ENCODE measurements around the gene HECTD2.

Gene HECTD2

GRCh38 chr10:91464500-91464899, 54.4 kb downstream of the HECTD2 start:
- peaks cover 44% of the 10 kb centered on the region for H3K9me3 Mint-ChIP-seq
- no peaks in the 10 kb centered on the region for H3K27me3 Mint-ChIP-seq (ENCODE audit: low read depth, poor library complexity)
- no peak overlapping the region for H3K4me3 Mint-ChIP-seq
- TF ChIP-seq, protein P1, sequence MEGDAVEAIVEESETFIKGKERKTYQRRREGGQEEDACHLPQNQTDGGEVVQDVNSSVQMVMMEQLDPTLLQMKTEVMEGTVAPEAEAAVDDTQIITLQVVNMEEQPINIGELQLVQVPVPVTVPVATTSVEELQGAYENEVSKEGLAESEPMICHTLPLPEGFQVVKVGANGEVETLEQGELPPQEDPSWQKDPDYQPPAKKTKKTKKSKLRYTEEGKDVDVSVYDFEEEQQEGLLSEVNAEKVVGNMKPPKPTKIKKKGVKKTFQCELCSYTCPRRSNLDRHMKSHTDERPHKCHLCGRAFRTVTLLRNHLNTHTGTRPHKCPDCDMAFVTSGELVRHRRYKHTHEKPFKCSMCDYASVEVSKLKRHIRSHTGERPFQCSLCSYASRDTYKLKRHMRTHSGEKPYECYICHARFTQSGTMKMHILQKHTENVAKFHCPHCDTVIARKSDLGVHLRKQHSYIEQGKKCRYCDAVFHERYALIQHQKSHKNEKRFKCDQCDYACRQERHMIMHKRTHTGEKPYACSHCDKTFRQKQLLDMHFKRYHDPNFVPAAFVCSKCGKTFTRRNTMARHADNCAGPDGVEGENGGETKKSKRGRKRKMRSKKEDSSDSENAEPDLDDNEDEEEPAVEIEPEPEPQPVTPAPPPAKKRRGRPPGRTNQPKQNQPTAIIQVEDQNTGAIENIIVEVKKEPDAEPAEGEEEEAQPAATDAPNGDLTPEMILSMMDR (IDR thresholded peaks at IDR 0.05) = no peak
- no peak for DNase-seq
- H3K36me3 Mint-ChIP-seq (ENCODE audit: low read depth) = peaks cover 92% of the 10 kb centered on the region
- H3K27ac Mint-ChIP-seq = no peak overlapping the region
- no peaks in the 10 kb centered on the region for H3K4me1 Mint-ChIP-seq

GRCh38 chr10:91465261-91465660, 55.1 kb downstream of the HECTD2 start:
- no peaks in the 10 kb centered on the region for H3K27me3 Mint-ChIP-seq (ENCODE audit: low read depth, poor library complexity)
- no peak overlapping the region for H3K4me3 Mint-ChIP-seq
- H3K4me1 Mint-ChIP-seq = no peaks in the 10 kb centered on the region
- H3K9me3 Mint-ChIP-seq = peaks cover 52% of the 10 kb centered on the region
- H3K27ac Mint-ChIP-seq = no peak overlapping the region
- TF ChIP-seq, protein P1 (IDR thresholded peaks at IDR 0.05) = no peak
- peaks cover 95% of the 10 kb centered on the region for H3K36me3 Mint-ChIP-seq (ENCODE audit: low read depth)
- DNase-seq = no peak

DNA sequence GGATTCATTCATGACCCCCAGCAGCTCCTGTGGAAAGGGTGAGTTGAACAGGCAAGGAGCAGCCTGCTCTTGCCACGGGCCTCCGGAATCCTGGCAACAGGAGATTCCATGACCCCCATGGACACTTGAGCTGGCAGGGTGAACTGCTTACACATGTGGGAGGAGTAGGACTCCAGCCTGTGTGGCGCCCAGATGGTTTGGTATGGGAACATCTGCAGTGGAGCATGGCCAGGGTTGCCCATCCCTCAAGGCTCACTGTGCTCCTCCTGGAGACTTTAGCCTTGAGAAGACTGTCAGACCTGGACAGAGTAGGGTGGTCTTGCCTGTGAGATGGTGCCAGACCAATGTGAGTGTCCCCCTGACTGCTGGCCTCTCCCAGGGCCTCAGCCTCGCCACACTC, 57.0 kb downstream of the HECTD2 start:
- no peak overlapping the region for H3K27ac Mint-ChIP-seq
- peaks cover 66% of the 10 kb centered on the region for H3K9me3 Mint-ChIP-seq

GRCh38 chr10:91471602-91472001, 61.5 kb downstream of the HECTD2 start:
- TF ChIP-seq, protein P1 (IDR thresholded peaks at IDR 0.05) = no peak
- Mint-ChIP-seq H3K9me3 (peaks cover 57% of the 10 kb centered on the region), H3K27me3 (ENCODE audit: low read depth, poor library complexity) (no peaks in the 10 kb centered on the region), H3K36me3 (ENCODE audit: low read depth) (peaks cover 48% of the 10 kb centered on the region), H3K4me1 (no peaks in the 10 kb centered on the region), H3K4me3 (no peak overlapping the region), H3K27ac (no peak overlapping the region)
- DNase-seq = no peak

More for the DNA sequence above, 57.0 kb downstream of the HECTD2 start:
- no peak for DNase-seq
- Mint-ChIP-seq H3K27me3 (ENCODE audit: low read depth, poor library complexity) (no peaks in the 10 kb centered on the region), H3K36me3 (ENCODE audit: low read depth) (peaks cover 92% of the 10 kb centered on the region), H3K4me1 (no peaks in the 10 kb centered on the region), H3K4me3 (no peak overlapping the region)
- TF ChIP-seq, protein P1 (IDR thresholded peaks at IDR 0.05) = no peak

- DNase-seq = no peak
- Mint-ChIP-seq H3K27me3 (ENCODE audit: low read depth, poor library complexity) (no peaks in the 10 kb centered on the region), H3K27ac (no peak overlapping the region), H3K4me3 (no peak overlapping the region), H3K9me3 (peaks cover 47% of the 10 kb centered on the region), H3K4me1 (no peaks in the 10 kb centered on the region), H3K36me3 (ENCODE audit: low read depth) (peaks cover 35% of the 10 kb centered on the region)
- TF ChIP-seq, protein P1 (IDR thresholded peaks at IDR 0.05) = no peak
These were observed 62.8 kb downstream of the HECTD2 start for GRCh38 chr10:91472911-91473310.

- TF ChIP-seq, protein P1 (IDR thresholded peaks at IDR 0.05) = no peak
- Mint-ChIP-seq H3K4me3 (no peak overlapping the region), H3K27me3 (ENCODE audit: low read depth, poor library complexity) (no peaks in the 10 kb centered on the region), H3K27ac (no peak overlapping the region), H3K4me1 (no peaks in the 10 kb centered on the region), H3K36me3 (ENCODE audit: low read depth) (peaks cover 24% of the 10 kb centered on the region), H3K9me3 (peaks cover 36% of the 10 kb centered on the region)
- DNase-seq = no peak
These were observed 63.9 kb downstream of the HECTD2 start for GRCh38 chr10:91474009-91474408.

Measured in nephron progenitor cell (in vitro differentiated cells).